Activated CD8-positive, alpha-beta memory T cell treated with anti-CD3 and anti-CD28 coated beads, Interleukin-2, amount 10 ng/mL, durations not matched to agents 7 days and 5 days (primary cell): ENCODE data around the gene MFSD11. TPM values are rescaled to one million over a fixed set of nuclear protein-coding genes. Genes with fewer than 3 reads are reported as not detected.
"Not testable (repeated sequence)": the region's sequence is repeated elsewhere in the genome, so short reads cannot be mapped to it uniquely, and the experiment has no call there.

Source experiments
- ATAC-seq: fragments of 150-1000 bp; cut with Tn5 transposase; one replicate; pipeline ENCODE4 v1.10.0; 2021; ENCODE audit warnings: moderate library complexity
- CTCF ChIA-PET: fragments of 350-600 bp; sonication (Branson Sonifier 250); formaldehyde crosslinking; loops from one replicate; lab custom pipeline; 2021; ENCODE audit warnings: antibody characterized with exemption; lab: Charles Lee
- DNase-seq: peaks from one replicate; pipeline ENCODE4 v3.0.0-alpha.2; 2020
- H3K27ac Mint-ChIP-seq: one replicate; pipeline ENCODE4 v1.8.0; 2021; ENCODE audit warnings: mild to moderate bottlenecking, mixed read lengths
- H3K27me3 Mint-ChIP-seq: one replicate; pipeline ENCODE4 v1.8.0; 2021; ENCODE audit warnings: mixed read lengths
- H3K36me3 Mint-ChIP-seq: one replicate; pipeline ENCODE4 v1.8.0; 2021; ENCODE audit warnings: mild to moderate bottlenecking, mixed read lengths
- H3K4me1 Mint-ChIP-seq: one replicate; pipeline ENCODE4 v1.8.0; 2021; ENCODE audit warnings: mixed read lengths
- H3K4me3 Mint-ChIP-seq: one replicate; pipeline ENCODE4 v1.8.0; 2021; ENCODE audit warnings: mild to moderate bottlenecking, moderate library complexity, mixed read lengths
- H3K9me3 Mint-ChIP-seq: one replicate; pipeline ENCODE4 v1.8.0; 2022; ENCODE audit warnings: low read depth, mixed read lengths
- total RNA-seq, 2 experiments: library from RNA; stranded (reverse); gene quantifications; one replicate each; pipeline ENCODE4 v1.2.3, GENCODE V29; 2021

MFSD11 gene
- total RNA-seq, 2 experiments from 2014 or later, result 22.6 to 26.8 TPM

GRCh38 chr17:76712321-76712720 is 25.6 kb upstream of the MFSD11 start:
- CTCF ChIA-PET, result interaction anchor here (0.6 to 7.3 kb wide), 5 partner anchors 15 to 1341 kb away, joined by 3 to 77 read pairs (median 4); partner anchors contain the start of genes JMJD6 and METTL23
- not testable (repeated sequence) for H3K4me3 Mint-ChIP-seq, H3K9me3 Mint-ChIP-seq, H3K27ac Mint-ChIP-seq, ATAC-seq, DNase-seq, H3K27me3 Mint-ChIP-seq
- Mint-ChIP-seq H3K4me1 (peaks cover 56% of the 10 kb centered on the region), H3K36me3 (peaks cover 35% of the 10 kb centered on the region)

GRCh38 chr17:76713765-76714164 is 24.2 kb upstream of the MFSD11 start:
- H3K27me3 Mint-ChIP-seq, result peaks cover 3% of the 10 kb centered on the region
- ATAC-seq (no peak), DNase-seq (no peak)
- peak overlapping the region; percentile 12 for H3K27ac Mint-ChIP-seq
- CTCF ChIA-PET, result interaction anchor here (0.8 to 7.3 kb wide), 14 partner anchors 9 to 191 kb away, joined by 3 to 77 read pairs (median 4); partner anchors contain the start of genes JMJD6, METTL23 and MFSD11
- H3K4me1 Mint-ChIP-seq, result peaks cover 63% of the 10 kb centered on the region
- H3K36me3 Mint-ChIP-seq, result peaks cover 45% of the 10 kb centered on the region
- H3K4me3 Mint-ChIP-seq, result no peak overlapping the region
- no peaks in the 10 kb centered on the region for H3K9me3 Mint-ChIP-seq

- peaks cover 3% of the 10 kb centered on the region for H3K27me3 Mint-ChIP-seq
- H3K9me3 Mint-ChIP-seq, result no peaks in the 10 kb centered on the region
- CTCF ChIA-PET, result interaction anchor here (0.8 to 7.3 kb wide), 11 partner anchors 8 to 156 kb away, joined by 3 to 77 read pairs (median 6); partner anchors contain the start of genes JMJD6, METTL23 and MFSD11
- H3K27ac Mint-ChIP-seq, result peak overlapping the region; percentile 36
- peaks cover 63% of the 10 kb centered on the region for H3K4me1 Mint-ChIP-seq
- DNase-seq (no peak), ATAC-seq (no peak)
- no peak overlapping the region for H3K4me3 Mint-ChIP-seq
- peaks cover 51% of the 10 kb centered on the region for H3K36me3 Mint-ChIP-seq
Measured at GRCh38 chr17:76714336-76714735, 23.6 kb upstream of the MFSD11 start.

GRCh38 chr17:76714822-76715495 is 23.0 kb upstream of the MFSD11 start:
- peaks cover 56% of the 10 kb centered on the region for H3K36me3 Mint-ChIP-seq
- H3K27ac Mint-ChIP-seq, result peak overlapping the region; percentile 94
- ATAC-seq (peak; percentile 2), DNase-seq (peak; percentile 86)
- H3K27me3 Mint-ChIP-seq, result no peaks in the 10 kb centered on the region
- peak overlapping the region; percentile 49 for H3K4me3 Mint-ChIP-seq
- no peaks in the 10 kb centered on the region for H3K9me3 Mint-ChIP-seq
- CTCF ChIA-PET, result interaction anchor here (1.2 to 7.3 kb wide), 8 partner anchors 8 to 157 kb away, joined by 3 to 77 read pairs (median 19); partner anchors contain the start of genes JMJD6 and METTL23
- H3K4me1 Mint-ChIP-seq, result peaks cover 56% of the 10 kb centered on the region

- CTCF ChIA-PET, result interaction anchor here (1.2 to 7.3 kb wide), 7 partner anchors 7 to 157 kb away, joined by 3 to 77 read pairs (median 33); partner anchors contain the start of genes JMJD6 and METTL23
Measured at GRCh38 chr17:76715496-76715830, 22.5 kb upstream of the MFSD11 start.

GRCh38 chr17:76716146-76716838 is 21.6 kb upstream of the MFSD11 start:
- Mint-ChIP-seq H3K4me1 (peaks cover 59% of the 10 kb centered on the region), H3K27me3 (no peaks in the 10 kb centered on the region), H3K36me3 (peaks cover 68% of the 10 kb centered on the region), H3K9me3 (no peaks in the 10 kb centered on the region), H3K27ac (peak overlapping the region; percentile 94), H3K4me3 (peak overlapping the region; percentile 61)
- peak; percentile 95 for DNase-seq
- CTCF ChIA-PET, result interaction anchor here (0.7 to 7.3 kb wide), 8 partner anchors 11 to 193 kb away, joined by 3 to 77 read pairs (median 19); partner anchors contain the start of genes JMJD6 and METTL23
- peak; percentile 84 for ATAC-seq

More at GRCh38 chr17:76715496-76715830, 22.5 kb upstream of the MFSD11 start:
- Mint-ChIP-seq H3K27me3 (no peaks in the 10 kb centered on the region), H3K27ac (peak overlapping the region; percentile 94), H3K4me1 (peaks cover 55% of the 10 kb centered on the region), H3K9me3 (no peaks in the 10 kb centered on the region), H3K4me3 (peak overlapping the region; percentile 61), H3K36me3 (peaks cover 60% of the 10 kb centered on the region)
- DNase-seq (no peak), ATAC-seq (no peak)

GRCh38 chr17:76716839-76717215 is 21.1 kb upstream of the MFSD11 start:
- no peak for DNase-seq
- CTCF ChIA-PET, result interaction anchor here (0.7 to 5.9 kb wide), 8 partner anchors 10 to 194 kb away, joined by 3 to 77 read pairs (median 4); partner anchors contain the start of genes JMJD6 and METTL23
- Mint-ChIP-seq H3K4me3 (peak overlapping the region; percentile 61), H3K9me3 (no peaks in the 10 kb centered on the region), H3K27me3 (no peaks in the 10 kb centered on the region), H3K36me3 (peaks cover 74% of the 10 kb centered on the region), H3K4me1 (peaks cover 61% of the 10 kb centered on the region), H3K27ac (peak overlapping the region; percentile 94)
- no peak for ATAC-seq

GRCh38 chr17:76718516-76718915 is 19.4 kb upstream of the MFSD11 start:
- no peak for ATAC-seq
- no peaks in the 10 kb centered on the region for H3K27me3 Mint-ChIP-seq
- no peak overlapping the region for H3K4me3 Mint-ChIP-seq

GRCh38 chr17:76720211-76720610 is 17.7 kb upstream of the MFSD11 start:
- no peak for DNase-seq
- no peak for ATAC-seq
- H3K9me3 Mint-ChIP-seq, result no peaks in the 10 kb centered on the region
- H3K27ac Mint-ChIP-seq, result peak overlapping the region; percentile 8
- H3K4me1 Mint-ChIP-seq, result peaks cover 68% of the 10 kb centered on the region
- H3K27me3 Mint-ChIP-seq, result no peaks in the 10 kb centered on the region
- CTCF ChIA-PET, result interaction anchor here (1.2 to 1.3 kb wide), 2 partner anchors 14 to 39 kb away, joined by 3 read pairs; no protein-coding TSS in a partner anchor
- H3K4me3 Mint-ChIP-seq, result no peak overlapping the region
- H3K36me3 Mint-ChIP-seq, result peaks cover 82% of the 10 kb centered on the region

More at GRCh38 chr17:76718516-76718915, 19.4 kb upstream of the MFSD11 start:
- H3K4me1 Mint-ChIP-seq, result peaks cover 69% of the 10 kb centered on the region
- DNase-seq, result no peak
- CTCF ChIA-PET, result interaction anchor here (2.0 to 5.8 kb wide), 2 partner anchors 15 to 195 kb away, joined by 5 to 47 read pairs; no protein-coding TSS in a partner anchor
- H3K9me3 Mint-ChIP-seq, result no peaks in the 10 kb centered on the region
- H3K36me3 Mint-ChIP-seq, result peaks cover 81% of the 10 kb centered on the region
- no peak overlapping the region for H3K27ac Mint-ChIP-seq

- ATAC-seq, result no peak
- no peak overlapping the region for H3K27ac Mint-ChIP-seq
Measured at GRCh38 chr17:76720941-76721340, 17.0 kb upstream of the MFSD11 start.

GRCh38 chr17:76721463-76721862 is 16.5 kb upstream of the MFSD11 start:
- H3K4me1 Mint-ChIP-seq, result peaks cover 61% of the 10 kb centered on the region
- CTCF ChIA-PET, result interaction anchor here (1.2 kb wide), 1 partner anchor 10 kb away, joined by 3 read pairs; no protein-coding TSS in a partner anchor

More at GRCh38 chr17:76720941-76721340, 17.0 kb upstream of the MFSD11 start:
- Mint-ChIP-seq H3K4me3 (no peak overlapping the region), H3K36me3 (peaks cover 81% of the 10 kb centered on the region), H3K9me3 (no peaks in the 10 kb centered on the region), H3K4me1 (peaks cover 66% of the 10 kb centered on the region), H3K27me3 (no peaks in the 10 kb centered on the region)
- DNase-seq, result no peak
- CTCF ChIA-PET, result interaction anchor here (1.2 kb wide), 1 partner anchor 9 kb away, joined by 3 read pairs; no protein-coding TSS in a partner anchor

GRCh38 chr17:76722279-76722678 is 15.6 kb upstream of the MFSD11 start:
- H3K27me3 Mint-ChIP-seq, result no peaks in the 10 kb centered on the region
- H3K9me3 Mint-ChIP-seq, result no peaks in the 10 kb centered on the region
- CTCF ChIA-PET, result interaction anchor here (0.6 to 1.6 kb wide), 2 partner anchors 8 to 25 kb away, joined by 3 to 5 read pairs; no protein-coding TSS in a partner anchor
- ATAC-seq (no peak), DNase-seq (no peak)
- peaks cover 74% of the 10 kb centered on the region for H3K36me3 Mint-ChIP-seq
- H3K4me3 Mint-ChIP-seq, result no peak overlapping the region
- H3K27ac Mint-ChIP-seq, result no peak overlapping the region
- H3K4me1 Mint-ChIP-seq, result peaks cover 53% of the 10 kb centered on the region

More at GRCh38 chr17:76721463-76721862, 16.5 kb upstream of the MFSD11 start:
- no peaks in the 10 kb centered on the region for H3K27me3 Mint-ChIP-seq
- DNase-seq, result no peak
- H3K27ac Mint-ChIP-seq, result no peak overlapping the region
- no peak for ATAC-seq
- H3K4me3 Mint-ChIP-seq, result no peak overlapping the region
- H3K9me3 Mint-ChIP-seq, result no peaks in the 10 kb centered on the region
- H3K36me3 Mint-ChIP-seq, result peaks cover 78% of the 10 kb centered on the region

- H3K27ac Mint-ChIP-seq, result peak overlapping the region; percentile 40
- H3K4me1 Mint-ChIP-seq, result peaks cover 55% of the 10 kb centered on the region
- H3K27me3 Mint-ChIP-seq, DNase-seq, ATAC-seq, H3K9me3 Mint-ChIP-seq, H3K4me3 Mint-ChIP-seq: not testable (repeated sequence)
- peaks cover 78% of the 10 kb centered on the region for H3K36me3 Mint-ChIP-seq
- CTCF ChIA-PET, result interaction anchor here (1.6 kb wide), 1 partner anchor 8 kb away, joined by 5 read pairs; no protein-coding TSS in a partner anchor
Measured at GRCh38 chr17:76722977-76723376, 14.9 kb upstream of the MFSD11 start.
